NCI-H1930 (cell line): Measurements from ENCODE around the gene UBN1.
"Not testable (repeated sequence)": the region's sequence is repeated elsewhere in the genome, so short reads cannot be mapped to it uniquely, and the experiment has no call there.

Experiments used
- DNase-seq, 2 experiments: peaks; one replicate each; lab custom pipeline; 2025; lab: John Stamatoyannopoulos, UW

UBN1 gene

GRCh38 chr16:4884209-4884608, 36.9 kb downstream of the UBN1 start:
- no peak for DNase-seq

- no peak for DNase-seq
Observed at GRCh38 chr16:4884972-4885874, 37.9 kb downstream of the UBN1 start.

GRCh38 chr16:4886151-4886550, 38.9 kb downstream of the UBN1 start:
- DNase-seq = no peak

GRCh38 chr16:4888428-4889135, 41.3 kb downstream of the UBN1 start:
- DNase-seq = no peak

- DNase-seq = no peak
Observed at GRCh38 chr16:4890026-4890425, 42.7 kb downstream of the UBN1 start.

- DNase-seq = no peak
Observed at GRCh38 chr16:4890686-4891085, 43.4 kb downstream of the UBN1 start.

- DNase-seq = no peak
Observed at GRCh38 chr16:4891097-4891885, 44.0 kb downstream of the UBN1 start.

- no peak for DNase-seq
Observed at GRCh38 chr16:4891886-4892216, 44.6 kb downstream of the UBN1 start.

- DNase-seq = no peak
Observed at GRCh38 chr16:4892361-4893102, 45.3 kb downstream of the UBN1 start.

GRCh38 chr16:4893103-4893862, 46.0 kb downstream of the UBN1 start:
- no peak for DNase-seq

- DNase-seq = no peak
Observed at GRCh38 chr16:4894276-4895150, 47.2 kb downstream of the UBN1 start.

GRCh38 chr16:4895366-4895765, 48.1 kb downstream of the UBN1 start:
- DNase-seq = no peak

GRCh38 chr16:4896761-4897160, 49.5 kb downstream of the UBN1 start:
- DNase-seq = not testable (repeated sequence)

- no peak for DNase-seq
Observed at GRCh38 chr16:4897328-4897727, 50.0 kb downstream of the UBN1 start.

GRCh38 chr16:4898811-4899473, 51.7 kb downstream of the UBN1 start:
- no peak for DNase-seq

GRCh38 chr16:4899474-4899846, 52.2 kb downstream of the UBN1 start:
- DNase-seq = no peak

- DNase-seq = no peak
Observed at GRCh38 chr16:4900036-4900435, 52.8 kb downstream of the UBN1 start.

- DNase-seq = no peak
Observed at GRCh38 chr16:4900750-4901149, 53.5 kb downstream of the UBN1 start.

GRCh38 chr16:4902038-4902437, 54.8 kb downstream of the UBN1 start:
- DNase-seq = no peak
